Measurements from ENCODE around the gene TFCP2.

- TF ChIP-seq, protein P1, sequence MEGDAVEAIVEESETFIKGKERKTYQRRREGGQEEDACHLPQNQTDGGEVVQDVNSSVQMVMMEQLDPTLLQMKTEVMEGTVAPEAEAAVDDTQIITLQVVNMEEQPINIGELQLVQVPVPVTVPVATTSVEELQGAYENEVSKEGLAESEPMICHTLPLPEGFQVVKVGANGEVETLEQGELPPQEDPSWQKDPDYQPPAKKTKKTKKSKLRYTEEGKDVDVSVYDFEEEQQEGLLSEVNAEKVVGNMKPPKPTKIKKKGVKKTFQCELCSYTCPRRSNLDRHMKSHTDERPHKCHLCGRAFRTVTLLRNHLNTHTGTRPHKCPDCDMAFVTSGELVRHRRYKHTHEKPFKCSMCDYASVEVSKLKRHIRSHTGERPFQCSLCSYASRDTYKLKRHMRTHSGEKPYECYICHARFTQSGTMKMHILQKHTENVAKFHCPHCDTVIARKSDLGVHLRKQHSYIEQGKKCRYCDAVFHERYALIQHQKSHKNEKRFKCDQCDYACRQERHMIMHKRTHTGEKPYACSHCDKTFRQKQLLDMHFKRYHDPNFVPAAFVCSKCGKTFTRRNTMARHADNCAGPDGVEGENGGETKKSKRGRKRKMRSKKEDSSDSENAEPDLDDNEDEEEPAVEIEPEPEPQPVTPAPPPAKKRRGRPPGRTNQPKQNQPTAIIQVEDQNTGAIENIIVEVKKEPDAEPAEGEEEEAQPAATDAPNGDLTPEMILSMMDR (IDR thresholded peaks at IDR 0.05): no peak
- TF ChIP-seq ZFX (IDR thresholded peaks at IDR 0.05; ENCODE audit: borderline replicate concordance): no peak
Measured at GRCh38 chr12:51067771-51068170, 105.2 kb downstream of the TFCP2 start.
